HPDE6-E6E7 (cell line): ENCODE results near the gene FAM72B.
"Not testable (repeated sequence)": the region's sequence is repeated elsewhere in the genome, so short reads cannot be mapped to it uniquely, and the experiment has no call there.

Experiments used
- DNase-seq: peaks from one replicate; pipeline ENCODE4 v3.0.0; 2011; ENCODE audit warnings: missing footprints; ENCODE audit errors: extremely low spot score

FAM72B gene

DNA sequence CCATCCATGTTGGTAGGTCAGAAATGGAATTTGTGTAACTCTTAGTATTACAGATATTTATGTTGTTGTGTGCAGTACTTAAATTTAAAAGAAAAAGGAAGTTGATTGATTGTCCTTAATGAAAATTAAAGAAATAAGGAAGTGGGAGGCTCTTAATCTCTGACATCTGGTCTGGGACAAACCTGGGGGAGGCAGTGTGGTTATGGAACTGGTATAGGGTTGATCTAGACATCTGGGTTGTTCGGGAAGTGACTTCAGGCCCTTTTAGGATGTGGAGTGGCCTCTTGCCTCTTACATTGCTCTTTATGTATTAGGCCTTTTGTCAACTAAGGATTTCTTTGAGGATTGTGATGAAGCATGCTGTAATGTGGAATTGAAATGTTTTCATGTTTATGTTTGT lies 16.1 kb upstream of the FAM72B start:
- DNase-seq: not testable (repeated sequence)

- DNase-seq: not testable (repeated sequence)
These were observed 15.6 kb upstream of the FAM72B start for GRCh38 chr1:121199763-121200162.

- DNase-seq: not testable (repeated sequence)
These were observed 13.1 kb upstream of the FAM72B start for GRCh38 chr1:121197095-121197882.

DNA sequence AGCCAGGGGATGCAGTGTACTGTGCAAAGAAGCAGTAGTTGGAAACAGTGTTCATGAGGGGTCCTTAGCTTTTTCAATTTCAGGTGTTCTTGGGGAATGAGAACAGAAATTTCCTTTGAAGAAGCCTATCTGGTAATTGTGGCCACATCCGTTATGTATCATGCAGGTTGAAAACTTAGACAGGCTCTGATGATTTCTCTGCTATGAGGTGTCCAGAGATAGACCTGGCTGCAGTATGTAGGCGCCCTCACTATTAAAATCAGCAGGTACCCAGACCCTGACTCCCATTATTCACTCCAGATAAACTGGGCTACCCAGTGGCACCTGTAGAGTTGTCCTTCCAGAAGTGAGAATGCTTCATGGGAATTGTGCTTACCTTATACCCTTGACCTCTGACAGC lies 8.4 kb upstream of the FAM72B start:
- DNase-seq: not testable (repeated sequence)

DNA sequence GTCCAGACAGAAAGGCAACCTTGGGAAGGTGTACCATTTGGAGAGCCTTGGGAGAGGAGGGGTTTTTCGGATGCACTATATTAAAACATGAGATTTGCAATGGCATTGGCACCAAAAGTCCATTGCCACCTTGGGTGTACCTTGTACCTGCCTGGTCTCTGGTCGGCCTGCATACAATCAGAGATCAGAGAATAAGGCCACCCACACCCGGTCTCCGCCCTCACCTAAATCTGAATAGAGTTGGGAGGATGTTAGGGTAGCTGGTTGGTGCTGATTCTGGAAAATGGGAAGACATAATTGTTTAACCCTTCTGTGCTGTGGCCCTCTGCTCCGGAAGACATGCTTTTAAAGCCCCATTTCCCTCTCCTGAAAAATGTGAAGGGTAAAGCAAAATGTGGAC lies 3.8 kb upstream of the FAM72B start:
- not testable (repeated sequence) for DNase-seq

DNA sequence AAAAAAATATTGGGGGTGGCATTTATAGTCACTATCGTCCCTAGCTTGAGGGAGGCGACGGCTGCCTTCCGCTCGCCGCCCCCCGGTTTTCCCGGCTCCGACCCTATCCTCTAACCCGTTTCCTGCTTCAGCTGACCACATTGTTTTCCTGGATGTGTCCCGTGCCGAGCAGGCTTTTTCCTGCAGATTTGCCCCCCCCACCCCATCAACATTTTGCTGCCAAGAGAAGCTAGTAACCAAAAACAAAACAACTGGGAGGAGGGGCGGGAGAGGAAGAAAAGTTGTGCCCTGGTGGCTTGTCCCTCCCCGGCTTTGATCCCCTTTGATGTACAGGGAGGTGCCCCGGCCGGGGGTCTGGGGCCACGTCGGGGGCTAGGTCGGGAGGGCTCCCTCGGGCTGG lies 2.1 kb upstream of the FAM72B start:
- not testable (repeated sequence) for DNase-seq

DNA sequence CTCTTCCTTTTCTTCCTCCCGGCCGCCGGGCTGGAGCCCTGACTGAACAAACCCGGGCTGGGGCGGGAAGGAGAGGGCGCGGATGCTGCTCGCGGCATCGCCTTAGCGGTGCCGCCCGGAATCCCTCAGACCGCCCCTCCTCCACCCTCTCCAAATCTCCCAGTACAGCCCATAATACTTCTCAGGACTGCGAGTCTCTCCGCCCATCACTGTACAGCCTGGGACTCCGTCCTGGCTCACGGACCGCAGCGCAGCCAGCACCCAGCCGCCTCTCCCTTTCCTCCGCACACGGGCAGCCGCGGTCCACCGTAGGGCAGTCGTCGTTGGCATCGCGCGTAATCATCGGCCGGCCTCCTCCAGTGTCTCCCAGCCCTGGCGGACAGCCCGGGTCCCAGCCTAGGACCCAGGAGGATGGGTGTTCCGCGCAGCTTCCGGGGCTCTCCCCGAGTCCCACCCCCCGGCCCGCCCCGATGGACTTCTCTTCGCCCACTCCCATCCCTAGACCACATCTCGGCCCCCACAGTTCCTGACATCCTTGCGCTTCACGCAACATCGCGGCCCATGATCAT lies 1.1 kb upstream of the FAM72B start:
- DNase-seq: not testable (repeated sequence)

- DNase-seq: not testable (repeated sequence)
These were observed 273 bp downstream of the FAM72B start for GRCh38 chr1:121183867-121184266.

- not testable (repeated sequence) for DNase-seq
These were observed 5.9 kb downstream of the FAM72B start for GRCh38 chr1:121178197-121178596.

GRCh38 chr1:121176649-121177048 lies 7.5 kb downstream of the FAM72B start:
- DNase-seq: not testable (repeated sequence)

DNA sequence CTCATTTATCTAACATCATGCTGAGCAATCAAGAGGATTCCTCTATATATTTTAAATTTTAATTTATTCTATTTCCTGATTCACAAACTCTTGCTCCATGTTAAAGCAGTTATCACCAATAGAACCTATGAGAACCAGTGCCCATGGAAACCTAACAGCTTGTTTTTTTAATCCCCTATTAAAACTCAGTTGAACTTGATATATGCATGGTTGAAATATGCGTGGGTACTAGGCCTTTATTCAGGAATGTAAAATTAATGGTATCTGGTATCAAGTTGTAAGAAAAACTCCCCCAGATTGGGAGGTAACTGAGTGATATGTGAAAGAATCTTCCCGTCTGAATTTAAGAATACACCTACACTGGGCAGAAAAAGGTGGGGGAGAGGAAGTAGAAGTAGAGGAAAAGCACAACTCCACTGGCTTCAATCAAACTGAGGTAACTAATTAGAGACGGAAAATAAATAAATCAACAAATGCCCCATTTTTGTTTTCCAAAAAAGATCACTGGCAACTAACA lies 15.9 kb downstream of the FAM72B start:
- DNase-seq: not testable (repeated sequence)

DNA sequence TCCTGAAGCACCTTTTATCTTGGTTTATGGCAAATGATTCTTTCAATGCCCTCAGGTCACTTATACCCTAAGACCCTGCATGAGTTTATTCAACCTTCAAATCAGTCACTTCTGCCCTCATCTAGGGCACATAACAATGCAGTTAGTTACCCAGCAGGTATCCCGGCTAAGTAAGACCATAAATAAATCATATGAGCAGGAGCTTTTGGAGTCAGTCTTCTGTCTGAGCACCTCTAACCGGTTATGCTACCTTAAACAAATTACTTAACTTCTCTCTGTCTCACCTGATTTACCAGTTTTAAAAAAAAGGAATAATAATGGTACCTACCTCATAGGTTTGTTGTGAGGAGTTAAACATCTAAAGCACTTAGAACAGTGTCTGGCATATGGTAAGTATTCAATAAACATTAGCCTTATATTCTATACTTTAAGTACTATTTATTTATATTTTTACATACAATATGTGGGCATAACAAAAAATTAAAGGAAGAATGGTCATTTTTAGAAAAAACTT lies 16.9 kb downstream of the FAM72B start:
- not testable (repeated sequence) for DNase-seq

DNA sequence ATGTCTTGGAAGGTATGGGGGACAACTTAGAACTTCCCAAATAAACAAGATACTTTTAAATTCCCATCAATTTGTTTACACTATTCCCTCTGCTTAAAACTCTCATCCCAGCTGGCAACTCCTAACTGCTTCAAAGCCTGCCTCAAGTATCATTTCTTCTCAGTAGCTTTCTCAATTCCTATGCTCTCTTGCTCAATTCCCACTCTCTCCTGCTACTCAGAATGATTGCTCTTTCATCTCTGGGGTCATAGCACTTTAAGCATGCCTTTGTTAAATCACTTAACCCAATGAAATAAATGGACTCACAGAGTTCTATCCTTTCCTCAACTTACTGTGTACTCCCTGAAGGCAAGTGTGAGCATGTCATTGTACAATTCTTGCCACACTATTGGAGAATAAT lies 18.8 kb downstream of the FAM72B start:
- not testable (repeated sequence) for DNase-seq

GRCh38 chr1:121163850-121164757 lies 20.0 kb downstream of the FAM72B start:
- not testable (repeated sequence) for DNase-seq

DNA sequence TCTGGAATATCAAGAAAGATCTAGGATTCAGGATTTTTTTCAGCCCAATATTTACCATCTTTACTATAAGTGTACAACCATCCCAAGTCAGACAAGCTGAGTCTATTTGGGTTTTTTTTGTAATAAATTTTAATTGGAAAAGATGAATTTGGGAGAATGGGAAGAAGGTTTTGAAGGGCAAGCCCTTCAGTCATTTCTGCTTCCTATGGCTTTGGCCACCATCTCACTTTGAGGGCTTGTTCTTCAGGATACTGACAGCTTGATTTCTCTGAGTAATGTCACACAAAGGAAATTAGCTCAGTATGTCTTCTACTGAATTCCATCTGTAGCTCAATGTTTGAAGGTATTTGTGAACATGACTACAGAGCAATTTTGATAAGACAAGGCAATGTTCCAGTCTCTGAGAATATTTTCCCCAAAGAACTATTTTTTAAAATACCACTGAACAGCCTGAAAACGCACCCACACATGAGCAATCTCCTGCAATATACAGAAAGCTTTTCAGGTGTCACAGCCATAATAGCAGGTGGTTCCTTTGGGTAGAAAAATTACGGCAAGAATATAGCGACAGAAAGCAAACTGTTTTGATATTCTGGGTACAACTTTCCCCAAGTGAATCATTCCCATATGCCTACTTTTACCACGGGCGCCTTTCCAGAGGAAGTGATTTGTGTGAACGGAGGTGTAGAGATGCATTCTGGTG lies 22.8 kb downstream of the FAM72B start:
- DNase-seq: not testable (repeated sequence)

GRCh38 chr1:121160118-121160517 lies 24.0 kb downstream of the FAM72B start:
- DNase-seq: not testable (repeated sequence)

DNA sequence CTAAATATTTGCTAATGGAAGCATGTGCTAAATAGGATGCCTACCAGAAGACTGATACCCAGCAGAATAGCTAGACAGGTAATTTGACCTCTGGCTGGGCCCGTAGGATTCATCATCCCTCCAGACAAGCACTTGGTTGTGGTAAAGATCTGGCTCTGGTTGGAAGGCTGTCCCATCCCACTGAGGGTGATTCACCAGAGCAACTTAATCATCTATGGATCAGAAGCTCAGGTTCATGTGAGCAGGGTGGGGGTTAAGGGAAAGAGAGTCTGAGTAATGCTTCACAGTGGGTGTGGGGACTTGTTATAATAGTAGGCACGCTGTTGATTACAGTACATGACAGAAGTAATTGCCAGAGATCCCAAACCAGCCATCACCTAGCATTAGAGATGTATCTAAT lies 26.5 kb downstream of the FAM72B start:
- DNase-seq: not testable (repeated sequence)

DNA sequence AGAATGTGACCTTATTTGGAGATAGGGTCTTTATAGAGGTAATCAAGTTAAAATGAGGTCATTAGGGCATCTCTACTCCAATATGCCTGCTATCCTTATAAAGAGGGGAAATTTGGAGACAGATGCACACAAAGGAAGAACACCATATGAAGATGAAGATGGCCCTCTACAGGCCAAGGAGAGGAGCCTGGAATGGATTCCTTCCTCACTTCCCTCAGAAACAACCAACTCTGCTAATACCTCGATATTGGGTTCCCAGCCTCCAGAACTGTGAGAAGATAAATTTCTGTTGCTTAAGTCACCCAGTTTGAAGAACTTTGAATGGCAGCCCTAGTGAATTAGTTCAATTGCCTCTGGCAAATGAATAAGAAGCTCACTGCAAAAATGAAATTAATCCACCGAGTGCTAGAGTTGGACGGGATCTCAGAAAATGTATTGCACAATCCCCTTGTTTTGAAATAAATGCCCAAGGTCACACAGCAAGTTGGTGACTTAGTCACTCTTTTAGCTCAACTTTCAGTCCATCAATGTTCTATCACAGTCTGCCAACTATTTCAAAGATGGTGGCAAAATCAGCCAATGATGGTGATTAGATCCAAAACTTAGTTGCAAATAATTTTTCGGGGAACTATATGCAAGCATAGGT lies 27.1 kb downstream of the FAM72B start:
- not testable (repeated sequence) for DNase-seq

DNA sequence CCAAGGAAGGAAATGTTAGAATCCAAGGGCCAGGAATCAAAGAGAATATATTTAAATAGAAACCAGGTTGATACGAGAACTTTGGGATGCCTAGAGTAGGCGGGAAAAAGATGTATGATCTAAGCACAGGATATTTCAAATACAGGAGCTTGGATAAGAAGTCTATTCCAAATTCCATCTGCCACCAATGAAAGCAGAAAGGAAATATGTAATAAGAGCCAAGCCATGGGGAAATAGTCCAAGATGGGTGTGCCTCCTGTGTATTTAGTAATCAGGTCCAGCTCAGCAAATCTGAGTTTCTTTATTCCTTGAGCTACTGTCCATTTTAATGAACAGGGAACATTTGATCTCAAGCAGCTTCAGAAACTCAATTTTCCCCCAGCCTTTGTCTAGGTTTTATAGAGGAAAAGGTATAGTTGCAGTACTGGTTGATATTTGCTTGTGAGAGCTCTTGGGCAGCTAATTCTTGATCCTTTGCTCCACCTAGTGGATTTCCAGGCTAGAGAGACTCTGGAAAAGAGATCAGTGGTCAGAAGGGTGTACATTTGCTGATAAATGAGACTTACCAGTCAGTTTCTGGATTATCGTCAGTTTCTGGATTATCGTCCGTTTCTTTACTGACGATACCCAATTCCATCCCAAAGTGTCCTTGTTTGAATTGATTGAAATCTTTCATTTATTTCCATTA lies 28.3 kb downstream of the FAM72B start:
- DNase-seq: not testable (repeated sequence)

GRCh38 chr1:121154811-121155210 lies 29.3 kb downstream of the FAM72B start:
- DNase-seq: not testable (repeated sequence)
